Heart right ventricle (tissue), 16 donors: Measurements from ENCODE around the gene CFAP52. TPM values are rescaled to one million over a fixed set of nuclear protein-coding genes. Genes with fewer than 3 reads are reported as not detected.
"Not testable (repeated sequence)": the region's sequence is repeated elsewhere in the genome, so short reads cannot be mapped to it uniquely, and the experiment has no call there.

Experiments used
- ATAC-seq, 8 donors: fragments of 200-7000 bp; cut with Tn5 transposase; one replicate each; pipeline ENCODE4 v1.9.1; 2020; ENCODE audit warnings: mild to moderate bottlenecking in 8 of 8, moderate library complexity in 8 of 8, moderate number of reproducible peaks in 1 of 8
- DNase-seq, 2 donors: peaks; one replicate each; pipeline ENCODE4 v3.0.0-alpha.2; 2020
- H3K27ac ChIP-seq, 10 donors: fragments of 200-600 bp; sonication (generic) in 2 of 10; one replicate each; pipeline versions ENCODE4 v1.5.0 to v1.8.0; 2020 to 2022; ENCODE audit warnings: mild to moderate bottlenecking in 3 of 10
- H3K27me3 ChIP-seq, 7 donors: fragments of 200-600 bp; one replicate each; pipeline ENCODE4 v1.8.0; 2021 to 2022; ENCODE audit warnings: mild to moderate bottlenecking in 2 of 7
- H3K36me3 ChIP-seq, 9 donors: fragments of 200-600 bp; sonication (generic) in 1 of 9; one replicate each; pipeline versions ENCODE4 v1.5.0 to v1.8.0; 2020 to 2022; ENCODE audit warnings: mild to moderate bottlenecking in 2 of 9
- H3K4me1 ChIP-seq, 9 donors: fragments of 200-600 bp; sonication (generic) in 1 of 9; one replicate each; pipeline versions ENCODE4 v1.5.0 to v1.8.0; 2020 to 2022; ENCODE audit warnings: mild to moderate bottlenecking in 4 of 9
- H3K4me3 ChIP-seq, 10 donors: fragments of 200-600 bp; sonication (generic) in 2 of 10; one replicate each; pipeline versions ENCODE4 v1.5.0 to v1.8.0; 2020 to 2022; ENCODE audit warnings: mild to moderate bottlenecking in 7 of 10, moderate library complexity in 2 of 10
- H3K9me3 ChIP-seq, 11 donors: fragments of 200-600 bp in 10 of 11; sonication (generic) in 2 of 11; one replicate each; pipeline versions ENCODE4 v1.5.0 to v1.8.0; 2013 to 2022; ENCODE audit warnings: mild to moderate bottlenecking in 2 of 11, control low read depth in 1 of 11, moderate library complexity in 1 of 11
- CTCF ChIP-seq, 9 donors: fragments of 200-600 bp; sonication (generic) in 2 of 9; IDR thresholded peaks; one replicate each; pipeline versions ENCODE4 v1.5.0 to v1.8.0; 2021 to 2022; ENCODE audit warnings: antibody characterized with exemption in 9 of 9, mild to moderate bottlenecking in 5 of 9, moderate library complexity in 1 of 9
- WGBS, 2 donors: extraction: QIAGEN DNeasy Blood & Tissue Kit; methylation state at CpG; one replicate each; pipeline ENCODE4 v1.1.7; 2013; ENCODE audit warnings: inconsistent platforms in 1 of 2; 5-methylcytosine and 5-hydroxymethylcytosine counted together
- intact Hi-C, 10 donors: fragments of 100-400 bp; cut with DNase I; formaldehyde crosslinking; loops; one replicate each; pipeline versions ENCODE4 v1.11.1 to v1.14.2; 2022
- polyA plus RNA-seq, 2 donors: library from polyadenylated mRNA; stranded (reverse); fragments of 200-250 nt; gene quantifications; one replicate each; pipeline ENCODE4 v1.2.3, GENCODE V29; 2013
- total RNA-seq, 10 donors: library from RNA; stranded (reverse); fragmentation: NEBNext Ultra II Directional in 3 of 10; extraction: Animal tissue kit (Norgen Biotek cat#: 25700) in 3 of 10; gene quantifications; one replicate each; pipeline versions ENCODE4 v1.2.1 to v1.2.4, GENCODE V29; 2021 to 2023
- donor health status: Arrhythmogenic right ventricular cardiomyopathy.
- donor health status: ischemic (EF 13 %, LVEDD 7.1; RV severe dilation, severe dysfunction).
- donor health status: healthy with polysubstance abuse.
- donor health status: DM: no; HTN: yes; CAD: no.
- donor health status: DM: no; HTN: no; CAD: no.
- donor health status: ischemic (EF 25% LVEDD 6.9; RV normal size, moderate dysfunction).
- donor health status: ischemic (EF 25% LVEDD 5.7; RV mildly dilated, moderate dysfunction).
- donor health status: healthy.
- donor health status: DM: yes; HTN: yes; CAD: no.
- donor health status: Ischemic cardiomyopathy.
- donor health status: ischemic (EF 35%, LVEDD 5.7; RV mildly dilated, moderate dysfunction).
- donor health status: nonischemic (EF 11% LVEDD 7.7; RV severe dilation, severe dysfunction).
- donor health status: DM: yes; HTN: yes; CAD: no.
- donor health status: PGD.
- donor health status: ischemic (EF 29% LVEDD 5.4; RV normal size, mild dysfunction).
- donor health status: nonischemic (EF 23%, LVEDD 6.1; RV moderate dilation, normal function).

Gene CFAP52
- total and polyA plus RNA-seq, 12 donors, result 0.23 TPM; not detected in 11

- H3K27ac ChIP-seq, result peak overlapping the region in 2 of 10 donors; percentile 28 to 65
- H3K4me3 ChIP-seq, result peak overlapping the region in 6 of 10 donors; percentile 64 to 98 (median 76)
- H3K36me3 ChIP-seq, result no peaks in the 10 kb centered on the region
- ATAC-seq (no peak), DNase-seq (no peak)
- H3K9me3 ChIP-seq, result no peaks in the 10 kb centered on the region
- 13 to 16% methylated on average over 4 of the region's 4 CpGs for WGBS, 2 donors
- intact Hi-C loops, result loop anchor here in 1 of 10 donors (5.0 kb wide), 1 partner anchor 1040 kb away; no protein-coding TSS in a partner anchor
- no peak for TF ChIP-seq CTCF (IDR thresholded peaks at IDR 0.05)
- peaks cover 0 to 32% (median 22%) of the 10 kb centered on the region in 9 donors for H3K4me1 ChIP-seq
- H3K27me3 ChIP-seq, result no peaks in the 10 kb centered on the region
Measured at GRCh38 chr17:9577373-9577709, 899 bp downstream of the CFAP52 start.

GRCh38 chr17:9587969-9588656, 11.7 kb downstream of the CFAP52 start:
- H3K9me3 ChIP-seq, result no peaks in the 10 kb centered on the region
- H3K27me3 ChIP-seq, result no peaks in the 10 kb centered on the region
- H3K27ac ChIP-seq, result no peak overlapping the region
- intact Hi-C loops, result no loop called here
- no peak for TF ChIP-seq CTCF (IDR thresholded peaks at IDR 0.05)
- H3K4me3 ChIP-seq, result no peak overlapping the region
- H3K4me1 ChIP-seq, result no peaks in the 10 kb centered on the region
- 89 to 93% methylated on average over 10 of the region's 10 CpGs for WGBS, 2 donors
- H3K36me3 ChIP-seq, result no peaks in the 10 kb centered on the region
- DNase-seq (no peak), ATAC-seq (no peak)

GRCh38 chr17:9594065-9594464, 17.6 kb downstream of the CFAP52 start:
- DNase-seq, result no peak
- intact Hi-C loops, result no loop called here
- TF ChIP-seq CTCF (IDR thresholded peaks at IDR 0.05), result no peak
- ATAC-seq, result no peak
- no peak overlapping the region for H3K27ac ChIP-seq
- peaks cover 0 to 4% (median 0%) of the 10 kb centered on the region in 7 donors for H3K27me3 ChIP-seq
- no peaks in the 10 kb centered on the region for H3K36me3 ChIP-seq
- H3K4me1 ChIP-seq, result no peaks in the 10 kb centered on the region
- H3K4me3 ChIP-seq, result no peak overlapping the region
- H3K9me3 ChIP-seq, result no peaks in the 10 kb centered on the region
- WGBS, 2 donors, result 73 to 74% methylated on average over 6 of the region's 6 CpGs

- H3K36me3 ChIP-seq, H3K27ac ChIP-seq, H3K9me3 ChIP-seq, intact Hi-C loops, H3K4me3 ChIP-seq, ATAC-seq, H3K4me1 ChIP-seq, DNase-seq: not testable (repeated sequence)
- whole genome bisulfite sequencing, 2 donors, result 88 to 89% methylated on average over 5 of the region's 5 CpGs
- peaks cover 0 to 10% (median 0%) of the 10 kb centered on the region in 7 donors for H3K27me3 ChIP-seq
Measured at GRCh38 chr17:9597638-9598037, 21.2 kb downstream of the CFAP52 start.

GRCh38 chr17:9598661-9599060, 22.2 kb downstream of the CFAP52 start:
- ATAC-seq, result no peak
- H3K27me3 ChIP-seq, result peaks cover 0 to 10% (median 0%) of the 10 kb centered on the region in 7 donors
- intact Hi-C loops, result no loop called here
- no peaks in the 10 kb centered on the region for H3K9me3 ChIP-seq
- DNase-seq, result no peak
- H3K4me3 ChIP-seq, result no peak overlapping the region
- 85 to 94% methylated on average over 4 of the region's 4 CpGs for WGBS, 2 donors
- no peaks in the 10 kb centered on the region for H3K36me3 ChIP-seq
- TF ChIP-seq CTCF (IDR thresholded peaks at IDR 0.05), result no peak
- H3K27ac ChIP-seq, result no peak overlapping the region
- H3K4me1 ChIP-seq, result no peaks in the 10 kb centered on the region

- intact Hi-C loops, H3K36me3 ChIP-seq, H3K9me3 ChIP-seq, ATAC-seq, H3K27ac ChIP-seq, H3K27me3 ChIP-seq, DNase-seq, H3K4me3 ChIP-seq, H3K4me1 ChIP-seq: not testable (repeated sequence)
- WGBS, 2 donors, result 88 to 89% methylated on average over 5 of the region's 5 CpGs
Measured at GRCh38 chr17:9604583-9604982, 28.1 kb downstream of the CFAP52 start.
